Kidney (tissue), 14 donors: ENCODE results near the gene MSI2. TPM values are rescaled to one million over a fixed set of nuclear protein-coding genes. Genes with fewer than 3 reads are reported as not detected.
"Not testable (repeated sequence)": the region's sequence is repeated elsewhere in the genome, so short reads cannot be mapped to it uniquely, and the experiment has no call there.

Experiments
- DNase-seq, 5 donors: peaks; one replicate each; pipeline ENCODE4 v3.0.0-alpha.2; 2013 to 2020
- FAIRE-seq: peaks from 2 replicates; lab custom pipeline; 2012; peaks lifted over from hg19 to GRCh38; lab: Jason Lieb, UNC
- H3K27ac ChIP-seq, 2 donors: one replicate each; pipeline ENCODE4 v1.7.0; 2013; ENCODE audit warnings: low read depth in 2 of 2, low read length in 2 of 2, inconsistent platforms in 1 of 2
- H3K27me3 ChIP-seq: one replicate; pipeline ENCODE4 v1.7.1; 2013; ENCODE audit warnings: low read length, inconsistent platforms; ENCODE audit not compliant: control insufficient read depth, insufficient read depth
- H3K36me3 ChIP-seq, 3 donors: one replicate each; pipeline versions ENCODE4 v1.7.0 to v1.7.1; 2013; ENCODE audit warnings: low read length in 3 of 3, control low read depth in 1 of 3, inconsistent platforms in 1 of 3; ENCODE audit not compliant: insufficient read depth in 3 of 3, control insufficient read depth in 2 of 3
- H3K4me1 ChIP-seq, 3 donors: one replicate each; pipeline versions ENCODE4 v1.7.0 to v1.7.1; 2013; ENCODE audit warnings: low read length in 3 of 3, inconsistent platforms in 1 of 3, low read depth in 1 of 3; ENCODE audit not compliant: control insufficient read depth in 2 of 3, insufficient read depth in 2 of 3
- H3K4me3 ChIP-seq, 3 donors: one replicate each; pipeline versions ENCODE4 v1.7.0 to v1.8.1; 2013; ENCODE audit warnings: low read length in 3 of 3, control low read depth in 1 of 3, inconsistent platforms in 1 of 3
- H3K9ac ChIP-seq, 3 donors: one replicate each; pipeline versions ENCODE4 v1.7.0 to v1.7.1; 2013; ENCODE audit warnings: low read length in 3 of 3, control low read depth in 1 of 3, inconsistent platforms in 1 of 3
- H3K9me3 ChIP-seq, 3 donors: one replicate each; pipeline versions ENCODE4 v1.7.0 to v1.7.1; 2013; ENCODE audit warnings: low read length in 3 of 3, control low read depth in 1 of 3, inconsistent platforms in 1 of 3; ENCODE audit not compliant: control insufficient read depth in 2 of 3, insufficient read depth in 1 of 3
- intact Hi-C: fragments of 100-400 bp; cut with DNase I; formaldehyde crosslinking; loops from one replicate; pipeline ENCODE4 v1.11.1; 2022
- polyA plus RNA-seq: library from polyadenylated mRNA; stranded (reverse); fragments of 350-450 nt; fragmentation: Illumina TruSeq; extraction: RNeasy Lipid Tissue Mini Kit (QIAGEN cat#74804); gene quantifications from one replicate; pipeline ENCODE4 v1.2.3, GENCODE V29; 2014; ENCODE audit warnings: low read depth, low replicate concordance; ENCODE audit not compliant: insufficient read depth
- total RNA-seq: library from RNA; stranded (reverse); fragmentation: NEBNext Ultra II Directional; extraction: Animal tissue kit (Norgen Biotek cat#: 25700); gene quantifications from one replicate; pipeline ENCODE4 v1.2.1, GENCODE V29; 2021
- TF ChIP-seq, protein P1 (sequence below): IDR thresholded peaks from 3 replicates; pipeline ENCODE4 v1.5.1; 2012; ENCODE audit warnings: mild to moderate bottlenecking, moderate library complexity, borderline replicate concordance; ENCODE audit not compliant: insufficient read depth; ENCODE audit errors: extremely low read depth
- donor health status: control.
- donor health status: control.
- donor health status: control.
- donor health status: control.
- donor health status: control.
- donor health status: DM: yes; HTN: yes; CAD: no.
- donor health status: Normal renal cell carcinoma (clear cell type).

Gene MSI2
- total and polyA plus RNA-seq, 2 donors from 2014 or later, result 69.2 to 151 TPM

GRCh38 chr17:57215317-57215716 lies 41.0 kb upstream of the MSI2 start:
- Histone ChIP-seq H3K9ac (no peak overlapping the region), H3K27ac (no peak overlapping the region)
- intact Hi-C loops, result no loop called here

DNA sequence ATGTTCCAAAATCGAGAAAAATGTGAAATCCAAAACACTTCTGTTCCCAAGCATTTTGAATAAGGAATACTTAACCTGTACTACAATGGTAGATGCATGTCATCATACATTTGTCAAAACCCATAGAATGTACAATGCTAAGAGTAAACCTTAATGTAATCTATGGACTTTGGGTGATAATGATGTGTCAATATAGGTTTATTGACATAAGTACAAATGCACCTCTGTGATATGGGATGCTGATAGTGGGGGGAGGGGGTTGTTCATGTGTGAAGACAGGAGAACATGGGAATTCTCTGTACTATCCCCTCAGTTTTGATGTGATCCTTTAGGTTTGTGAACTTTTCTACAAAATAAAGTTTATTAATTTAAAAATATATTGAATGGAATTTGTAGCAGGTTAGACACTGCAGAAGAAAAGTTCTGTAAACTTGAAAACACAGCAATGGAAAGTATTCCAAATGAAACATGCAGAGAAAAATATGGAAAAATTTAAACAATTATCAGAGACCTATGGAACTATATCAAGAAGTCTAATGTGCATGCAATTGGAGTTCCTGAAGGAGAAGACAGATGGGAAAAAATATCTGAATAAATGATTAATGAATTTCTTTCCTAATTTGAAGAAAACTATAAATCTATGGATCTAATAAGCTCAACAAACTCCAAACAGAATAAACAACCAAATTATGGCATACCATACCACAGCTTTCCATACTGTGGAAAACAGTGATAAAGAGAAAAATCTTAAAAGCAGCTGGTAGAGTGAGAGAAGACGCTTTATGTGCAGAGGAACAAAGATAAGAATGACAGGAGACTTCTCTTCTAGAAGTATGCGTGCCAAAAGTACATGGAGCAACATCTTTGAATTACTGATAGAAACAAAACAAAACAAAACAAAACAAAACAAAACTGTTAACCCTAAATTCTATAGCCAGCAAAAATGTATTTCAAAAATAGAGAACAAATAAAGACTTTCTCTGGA lies 34.7 kb upstream of the MSI2 start:
- FAIRE-seq (no peak), DNase-seq (no peak)
- Histone ChIP-seq H3K27me3 (no peaks in the 10 kb centered on the region), H3K9ac (no peak overlapping the region), H3K27ac (no peak overlapping the region), H3K4me1 (no peaks in the 10 kb centered on the region), H3K9me3 (peaks cover 0 to 3% (median 0%) of the 10 kb centered on the region in 3 donors), H3K4me3 (no peak overlapping the region), H3K36me3 (no peaks in the 10 kb centered on the region)
- TF ChIP-seq, protein P1, sequence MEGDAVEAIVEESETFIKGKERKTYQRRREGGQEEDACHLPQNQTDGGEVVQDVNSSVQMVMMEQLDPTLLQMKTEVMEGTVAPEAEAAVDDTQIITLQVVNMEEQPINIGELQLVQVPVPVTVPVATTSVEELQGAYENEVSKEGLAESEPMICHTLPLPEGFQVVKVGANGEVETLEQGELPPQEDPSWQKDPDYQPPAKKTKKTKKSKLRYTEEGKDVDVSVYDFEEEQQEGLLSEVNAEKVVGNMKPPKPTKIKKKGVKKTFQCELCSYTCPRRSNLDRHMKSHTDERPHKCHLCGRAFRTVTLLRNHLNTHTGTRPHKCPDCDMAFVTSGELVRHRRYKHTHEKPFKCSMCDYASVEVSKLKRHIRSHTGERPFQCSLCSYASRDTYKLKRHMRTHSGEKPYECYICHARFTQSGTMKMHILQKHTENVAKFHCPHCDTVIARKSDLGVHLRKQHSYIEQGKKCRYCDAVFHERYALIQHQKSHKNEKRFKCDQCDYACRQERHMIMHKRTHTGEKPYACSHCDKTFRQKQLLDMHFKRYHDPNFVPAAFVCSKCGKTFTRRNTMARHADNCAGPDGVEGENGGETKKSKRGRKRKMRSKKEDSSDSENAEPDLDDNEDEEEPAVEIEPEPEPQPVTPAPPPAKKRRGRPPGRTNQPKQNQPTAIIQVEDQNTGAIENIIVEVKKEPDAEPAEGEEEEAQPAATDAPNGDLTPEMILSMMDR, result no peak
- intact Hi-C loops, result no loop called here

More at GRCh38 chr17:57215317-57215716, 41.0 kb upstream of the MSI2 start:
- DNase-seq (no peak), FAIRE-seq (no peak)
- Histone ChIP-seq H3K36me3 (no peaks in the 10 kb centered on the region), H3K4me1 (no peaks in the 10 kb centered on the region), H3K9me3 (no peaks in the 10 kb centered on the region), H3K27me3 (no peaks in the 10 kb centered on the region), H3K4me3 (no peak overlapping the region)
- TF ChIP-seq, protein P1, result no peak

GRCh38 chr17:57222422-57222821 lies 33.9 kb upstream of the MSI2 start:
- H3K4me1 ChIP-seq, FAIRE-seq, H3K9me3 ChIP-seq, DNase-seq, H3K27ac ChIP-seq, H3K27me3 ChIP-seq, H3K9ac ChIP-seq, H3K36me3 ChIP-seq, intact Hi-C loops, H3K4me3 ChIP-seq: not testable (repeated sequence)

- FAIRE-seq (no peak), DNase-seq (no peak)
- no peak overlapping the region for H3K4me3 ChIP-seq
- H3K27ac ChIP-seq, result no peak overlapping the region
- peaks cover 0 to 3% (median 0%) of the 10 kb centered on the region in 3 donors for H3K9me3 ChIP-seq
- H3K9ac ChIP-seq, result no peak overlapping the region
- TF ChIP-seq, protein P1, result no peak
- no peaks in the 10 kb centered on the region for H3K27me3 ChIP-seq
- H3K4me1 ChIP-seq, result no peaks in the 10 kb centered on the region
- H3K36me3 ChIP-seq, result no peaks in the 10 kb centered on the region
- intact Hi-C loops, result no loop called here
These were observed 31.2 kb upstream of the MSI2 start for GRCh38 chr17:57225127-57225526.
